Central memory CD4-positive, alpha-beta T cell (primary cell): ENCODE measurements around the gene FN3KRP.

ENCODE experiments used
- DNase-seq: peaks from one replicate; pipeline ENCODE4 v3.0.0; 2022
- total RNA-seq, 3 experiments: gene quantifications; one replicate each; lab custom pipeline; 2026; lab: John Stamatoyannopoulos, UW

The FN3KRP gene, protein sequence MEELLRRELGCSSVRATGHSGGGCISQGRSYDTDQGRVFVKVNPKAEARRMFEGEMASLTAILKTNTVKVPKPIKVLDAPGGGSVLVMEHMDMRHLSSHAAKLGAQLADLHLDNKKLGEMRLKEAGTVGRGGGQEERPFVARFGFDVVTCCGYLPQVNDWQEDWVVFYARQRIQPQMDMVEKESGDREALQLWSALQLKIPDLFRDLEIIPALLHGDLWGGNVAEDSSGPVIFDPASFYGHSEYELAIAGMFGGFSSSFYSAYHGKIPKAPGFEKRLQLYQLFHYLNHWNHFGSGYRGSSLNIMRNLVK
- total RNA-seq = 25.7 to 35.4 (median 30.1) reads per million in 3 experiments

- DNase-seq = peak; percentile 84
These were observed at the start of gene FN3KRP for GRCh38 chr17:82716203-82717010. TSS of gene FN3KRP (plus strand) at chr17:82716706. CDS start at chr17:82716756, 50 bp downstream.

DNA sequence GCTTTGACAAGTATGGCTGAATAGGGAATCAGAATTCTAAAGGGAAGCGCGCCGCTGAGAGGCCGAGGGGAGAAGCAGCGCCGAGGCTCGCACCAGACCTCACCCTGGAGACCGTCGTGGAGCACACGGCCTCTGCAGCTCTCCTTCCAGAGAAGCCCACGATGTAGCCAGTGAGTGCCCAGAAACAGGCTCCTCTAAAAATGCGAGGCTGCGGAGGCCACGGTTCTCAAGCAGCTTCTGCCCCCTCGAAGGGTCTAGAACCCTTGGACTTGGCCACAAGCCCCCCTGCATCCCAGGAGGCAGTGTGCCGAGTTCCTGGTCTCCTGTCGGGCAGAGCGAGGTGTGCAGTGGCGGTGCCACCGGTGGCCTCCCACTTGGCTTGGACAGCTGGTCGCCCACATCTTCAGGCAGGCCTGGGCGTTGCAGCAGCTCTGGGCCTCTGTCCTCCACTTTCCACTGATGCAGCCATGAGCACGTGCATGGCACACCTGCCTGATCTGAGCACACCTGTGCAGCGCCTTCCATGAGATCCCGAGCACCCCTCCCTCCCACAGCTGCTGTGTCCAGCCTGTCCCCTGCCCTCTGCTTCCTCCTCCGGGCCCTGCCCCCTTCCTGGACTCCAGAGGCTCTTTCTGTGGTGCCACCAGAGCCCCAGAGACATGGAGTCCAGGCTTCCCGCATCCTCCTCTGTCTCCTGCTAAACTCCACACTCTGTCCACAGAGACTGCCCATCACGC is 49.4 kb upstream of the FN3KRP start:
- DNase-seq = no peak

DNA sequence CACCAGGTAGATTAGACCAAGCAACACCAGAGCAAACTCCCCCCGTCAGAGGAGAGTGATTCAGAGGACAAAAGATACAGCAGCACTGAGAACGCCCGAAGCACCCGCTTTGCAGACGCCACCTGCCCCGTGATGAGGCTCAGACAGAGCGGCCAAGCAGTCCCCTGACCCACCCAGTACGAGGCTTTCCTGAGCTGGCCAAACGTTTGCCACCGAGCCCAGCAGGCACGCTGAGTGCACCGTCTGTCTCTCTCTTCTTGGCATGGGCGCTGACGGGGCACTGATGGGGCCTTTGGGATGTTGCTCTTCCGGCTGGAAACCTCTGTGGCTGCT is 48.9 kb upstream of the FN3KRP start:
- no peak for DNase-seq

- no peak for DNase-seq
These were observed 48.4 kb upstream of the FN3KRP start for GRCh38 chr17:82668024-82668630.

DNA sequence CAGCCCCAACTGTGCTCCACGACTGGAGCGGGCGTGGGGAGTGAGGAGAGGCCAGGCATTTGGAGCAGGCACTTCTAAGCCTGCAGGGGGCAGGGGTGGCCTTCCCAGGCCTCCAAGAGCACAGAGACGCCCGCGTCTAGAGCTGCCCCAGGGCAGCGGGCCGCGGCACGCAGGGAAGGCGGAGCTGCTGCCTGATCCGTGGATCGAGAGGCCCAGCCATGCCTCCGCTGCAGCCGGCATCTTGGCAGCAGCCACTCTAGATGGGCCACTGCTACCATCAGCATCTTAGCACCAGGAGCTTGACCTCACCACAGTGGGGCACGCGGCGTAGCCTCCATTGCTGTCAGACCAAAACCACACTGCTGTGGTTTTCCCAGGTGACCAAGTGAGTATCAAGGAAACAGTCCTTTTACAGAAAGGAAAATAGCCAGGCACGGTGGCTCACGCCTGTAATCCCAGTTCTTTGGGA is 47.8 kb upstream of the FN3KRP start:
- DNase-seq = no peak

DNA sequence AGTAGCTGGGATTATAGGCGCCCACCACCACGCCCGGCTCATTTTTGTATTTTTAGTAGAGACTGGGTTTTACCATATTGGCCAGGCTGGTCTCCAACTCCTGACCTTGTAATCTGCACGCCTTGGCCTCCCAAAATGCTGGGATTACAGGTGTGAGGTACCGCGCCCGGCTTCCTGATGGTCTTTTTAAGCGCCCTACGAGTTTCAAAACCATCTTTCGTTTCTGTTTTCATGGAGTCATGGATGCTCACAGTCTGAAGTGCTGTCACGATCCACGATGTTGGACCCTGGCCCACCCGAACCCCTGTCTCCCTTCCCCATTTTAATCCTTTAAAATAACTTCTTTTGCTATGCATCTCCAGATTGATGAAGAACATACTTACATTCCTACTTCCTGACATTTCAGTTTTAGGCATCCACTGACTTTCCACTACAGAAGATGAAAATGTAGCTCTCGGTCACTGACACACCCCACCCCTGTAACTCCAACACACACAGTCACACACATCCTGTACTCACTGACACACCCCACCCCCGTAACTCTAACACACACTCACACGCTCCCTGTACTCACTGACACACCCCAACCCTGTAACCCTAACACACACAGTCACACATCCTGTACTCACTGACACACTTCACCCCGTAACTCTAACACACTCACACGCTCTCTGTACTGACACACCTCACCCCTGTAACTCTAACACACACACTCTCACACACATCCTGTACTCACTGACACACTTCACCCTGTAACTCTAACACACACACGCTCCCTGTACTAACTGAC is 45.6 kb upstream of the FN3KRP start:
- DNase-seq = no peak

DNA sequence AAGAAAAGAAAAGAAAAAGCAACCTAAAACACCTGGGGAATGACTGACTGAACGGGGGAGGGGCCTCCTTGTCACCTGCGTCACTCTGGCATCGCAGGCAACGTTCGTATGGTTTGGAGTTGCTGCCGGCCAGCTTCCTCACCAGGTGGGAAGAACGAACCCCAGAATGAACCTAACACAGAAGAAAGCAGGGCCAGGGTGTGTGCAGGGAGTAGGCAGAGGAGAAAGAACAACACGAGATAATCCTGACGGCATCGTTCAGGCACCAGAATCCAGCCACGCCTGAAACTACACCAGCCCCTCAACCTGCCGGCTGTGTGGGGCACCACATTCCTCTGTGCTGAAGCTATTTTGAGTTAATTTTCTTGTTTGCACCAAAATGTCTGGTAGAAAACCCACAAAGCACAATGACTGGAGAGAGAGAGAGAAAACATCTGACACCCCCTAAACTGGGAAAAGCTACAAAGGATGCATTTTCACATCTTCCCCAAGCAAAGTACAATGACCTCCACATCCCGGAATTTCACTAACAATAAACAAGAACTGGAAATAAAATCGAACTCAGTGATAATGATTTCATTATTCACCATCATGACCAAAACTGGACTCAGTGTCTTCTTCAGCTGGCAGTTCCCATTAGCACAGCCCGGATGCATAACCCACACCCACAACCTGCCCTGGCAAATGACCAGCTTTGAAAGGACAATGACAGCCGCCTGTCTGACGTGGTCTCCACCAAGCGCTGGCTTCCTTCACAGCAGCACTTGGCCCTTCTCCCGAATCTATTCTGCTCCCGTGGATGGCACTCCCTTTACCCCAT is 41.6 kb upstream of the FN3KRP start:
- no peak for DNase-seq

GRCh38 chr17:82675476-82676245 is 40.8 kb upstream of the FN3KRP start:
- DNase-seq = no peak

- no peak for DNase-seq
These were observed 39.1 kb upstream of the FN3KRP start for GRCh38 chr17:82677353-82677925.

DNA sequence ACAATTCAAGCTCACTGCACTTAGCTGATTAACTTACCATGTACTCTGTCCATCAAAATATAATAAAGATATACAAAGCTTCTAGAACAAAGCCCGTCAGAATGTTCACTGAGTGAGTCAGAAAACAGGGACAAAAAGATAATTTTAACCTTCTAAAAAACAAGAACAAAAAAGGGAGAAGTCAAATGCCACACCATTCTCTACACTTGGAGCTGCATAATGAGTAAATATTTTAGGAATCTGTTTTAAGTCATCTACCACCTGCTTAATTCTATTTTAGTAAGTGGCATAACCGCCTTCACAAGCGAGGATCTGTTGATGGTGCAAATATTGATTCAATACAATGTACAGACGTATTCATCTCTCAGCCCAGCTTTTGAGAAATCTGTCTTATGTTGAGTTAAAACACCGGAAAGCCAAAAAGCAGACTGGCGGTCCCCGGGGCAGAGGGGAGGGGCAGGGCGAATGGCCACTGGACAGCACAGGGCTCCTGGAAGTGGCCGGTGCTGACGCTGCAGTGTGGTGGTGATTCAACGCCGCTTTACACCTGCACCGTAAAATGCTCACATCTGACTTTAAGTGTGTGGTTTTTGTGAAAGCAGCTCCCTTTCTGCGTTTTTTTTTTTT is 38.1 kb upstream of the FN3KRP start:
- DNase-seq = no peak

DNA sequence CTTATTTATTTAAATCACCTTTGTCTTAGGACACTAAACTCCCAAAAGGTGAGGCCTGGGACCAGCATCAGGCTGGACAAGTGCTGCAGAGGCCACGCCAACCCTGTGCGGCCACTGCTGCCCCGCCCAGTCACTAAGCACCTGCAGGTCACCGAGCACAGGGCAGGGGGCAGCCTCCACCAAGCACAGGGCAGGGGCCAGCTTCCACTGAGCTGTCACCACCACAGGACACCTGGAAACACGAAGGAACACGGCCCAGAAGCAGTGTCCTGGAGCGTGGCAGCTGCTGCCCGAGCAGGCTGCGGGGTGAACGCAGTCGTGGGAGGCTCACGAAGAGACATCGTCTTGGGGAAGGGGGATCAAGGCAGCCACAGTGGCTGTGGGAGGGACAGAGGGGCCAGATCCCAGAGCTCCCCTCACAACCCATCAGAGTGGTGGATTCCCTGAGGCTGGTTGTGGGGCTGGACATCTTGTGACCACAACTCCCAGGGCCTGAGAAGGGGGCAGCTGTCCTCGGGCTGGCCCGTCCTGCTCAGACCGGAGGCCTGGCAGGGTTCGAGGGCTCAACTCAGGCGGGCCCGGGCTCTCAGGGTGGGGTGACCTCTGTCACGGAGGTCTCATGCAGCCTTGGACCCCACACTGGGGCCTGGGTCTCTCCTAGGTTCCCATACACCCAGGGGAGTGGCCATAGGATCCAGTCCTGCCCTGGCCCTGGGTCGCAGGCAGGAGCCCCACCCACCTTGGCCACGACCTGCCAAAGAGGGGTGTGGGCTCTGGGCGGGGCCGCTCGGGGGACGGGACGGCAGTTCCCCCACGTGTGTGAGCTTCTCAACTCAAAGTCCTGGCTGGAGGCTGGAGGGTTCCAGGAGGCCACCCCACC is 36.7 kb upstream of the FN3KRP start:
- DNase-seq = no peak

DNA sequence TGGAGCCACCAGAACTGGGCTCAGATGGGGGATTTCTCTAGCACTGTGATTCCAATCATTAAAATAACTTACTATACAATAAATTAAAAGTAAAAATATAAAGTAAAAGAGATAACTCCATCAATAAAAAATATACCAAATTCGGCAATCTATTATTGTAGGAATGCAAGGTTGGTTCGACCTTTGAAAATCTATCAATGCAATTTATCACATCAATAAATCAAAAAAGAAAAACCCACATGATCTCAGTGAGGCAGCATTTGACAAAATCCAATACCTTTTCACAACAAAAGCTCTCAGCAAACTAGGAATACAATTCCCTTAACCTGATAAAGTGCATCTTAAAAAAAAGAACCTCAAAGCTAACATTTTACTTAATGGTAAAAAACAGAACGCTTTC is 35.0 kb upstream of the FN3KRP start:
- no peak for DNase-seq

GRCh38 chr17:82683534-82683933 is 33.0 kb upstream of the FN3KRP start:
- DNase-seq = no peak

GRCh38 chr17:82684228-82684841 is 32.2 kb upstream of the FN3KRP start:
- no peak for DNase-seq

DNA sequence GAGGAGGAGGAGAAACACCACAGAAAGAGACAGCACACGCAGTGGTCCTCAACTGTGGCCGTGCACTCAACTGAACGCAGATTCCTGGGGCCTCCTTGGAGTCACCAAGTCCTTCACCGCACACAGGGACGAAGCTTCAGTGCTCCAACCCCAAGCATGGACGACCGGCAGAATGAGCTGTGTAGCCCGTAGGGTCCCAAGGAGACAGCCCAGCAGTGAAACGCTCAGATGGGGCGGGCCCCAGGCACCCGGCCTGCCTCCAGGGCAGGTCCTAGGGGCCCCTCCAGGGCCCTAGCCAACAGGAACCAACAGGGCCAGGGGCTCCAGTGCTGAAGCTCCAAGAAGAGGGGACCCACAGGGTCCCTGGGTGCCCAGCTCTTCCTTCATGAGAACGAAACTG is 31.2 kb upstream of the FN3KRP start:
- DNase-seq = no peak

GRCh38 chr17:82686366-82687324 is 29.9 kb upstream of the FN3KRP start:
- DNase-seq = no peak

- no peak for DNase-seq
These were observed 29.1 kb upstream of the FN3KRP start for GRCh38 chr17:82687375-82687861.
